Embryonic facial prominence (tissue), 1 donor: ENCODE data around the gene PUS3.

Experiments used
- DNase-seq: peaks from one replicate; pipeline ENCODE4 v3.0.0-alpha.2; 2016; ENCODE audit errors: extremely low spot score

Gene PUS3

GRCh38 chr11:125902927-125903710 lies at the start of gene PUS3:
TSS of gene PUS3 (minus strand) at chr11:125903206. CDS start at chr11:125896284, 6,922 bp downstream.
- peak; percentile 86 for DNase-seq

DNA sequence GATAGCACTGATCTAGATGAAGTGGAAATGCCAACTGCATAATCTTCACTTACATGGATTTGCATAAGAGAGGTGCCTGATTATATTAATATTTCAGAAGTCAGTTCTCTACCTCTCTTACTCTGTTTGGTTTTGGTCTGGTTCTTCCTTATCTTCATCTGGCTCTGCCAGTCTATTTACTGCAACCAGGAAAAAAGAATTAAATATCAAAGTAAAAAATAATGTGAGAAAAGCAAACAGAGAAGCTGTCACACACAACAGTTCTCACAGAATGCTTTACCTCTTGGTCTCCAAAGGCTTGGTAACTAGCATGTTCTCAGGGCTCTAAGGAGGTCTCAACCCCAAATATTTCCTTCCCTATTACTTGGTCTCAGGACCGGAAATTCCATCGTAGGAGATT lies 49.6 kb upstream of the PUS3 start:
- no peak for DNase-seq

DNA sequence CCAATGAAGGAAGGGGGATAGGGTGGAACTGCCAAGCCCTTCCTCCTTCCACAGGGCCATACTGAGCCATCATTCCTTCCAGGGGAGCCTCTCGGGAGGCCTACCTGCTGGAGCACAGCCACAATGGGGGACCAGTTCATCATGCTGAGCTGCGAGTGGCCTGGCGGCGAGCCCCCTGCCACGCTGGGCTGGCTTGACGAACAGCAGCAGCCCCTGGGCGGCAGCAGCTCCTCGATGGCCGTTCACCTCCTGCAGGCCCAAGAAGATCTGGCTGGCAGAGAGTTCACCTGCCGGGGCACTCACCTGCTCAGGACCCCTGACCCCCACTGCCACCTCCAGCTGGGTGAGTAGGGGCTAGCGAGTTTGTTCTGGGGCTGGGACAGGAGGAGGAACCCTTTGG lies 48.7 kb upstream of the PUS3 start:
- no peak for DNase-seq

DNA sequence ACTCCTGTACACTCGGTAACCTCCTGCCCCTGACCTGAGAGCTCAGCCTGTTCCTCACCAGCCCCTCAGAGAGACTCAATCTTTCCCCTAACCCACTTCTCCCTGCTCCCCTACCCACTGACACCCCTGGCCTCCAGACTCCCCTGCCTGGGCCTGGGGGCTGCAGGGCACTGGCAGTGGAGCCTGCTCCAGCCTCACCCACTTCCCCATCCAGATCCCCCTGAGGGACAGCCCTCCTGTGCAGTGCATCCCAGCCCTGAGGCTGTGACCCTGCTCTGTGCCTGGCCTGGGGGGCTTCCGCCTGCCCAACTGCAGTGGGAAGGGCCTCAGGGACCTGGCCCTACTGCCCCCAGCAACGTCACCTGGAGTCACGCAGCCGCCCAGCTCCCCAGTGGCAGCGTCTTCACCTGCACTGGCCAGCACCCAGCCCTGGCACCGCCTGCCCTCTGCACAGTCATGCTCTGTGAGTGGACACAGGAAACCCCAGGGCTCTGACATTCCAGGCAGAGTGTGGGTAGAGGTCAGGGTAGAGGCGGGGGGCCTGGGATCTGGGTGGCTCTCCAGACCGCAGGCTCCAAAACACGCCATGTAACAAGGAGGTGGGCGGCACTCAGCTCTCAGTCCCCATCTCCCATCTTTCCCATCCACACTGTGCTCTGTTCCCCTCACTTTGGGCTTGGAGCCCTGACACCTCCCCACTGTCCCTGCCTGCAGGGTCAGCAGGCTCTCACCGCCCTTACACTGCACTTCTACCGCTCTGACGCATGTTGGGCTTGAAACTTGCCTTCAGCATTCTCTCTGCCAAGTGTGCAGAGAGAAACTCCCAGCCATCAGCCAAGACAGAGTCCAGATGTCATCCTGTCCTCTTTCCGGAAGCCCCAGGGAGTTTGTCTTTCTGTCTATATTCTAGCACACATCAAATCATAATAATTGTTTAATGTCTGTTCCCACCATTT lies 48.0 kb upstream of the PUS3 start:
- no peak for DNase-seq

GRCh38 chr11:125950178-125950490 lies 47.1 kb upstream of the PUS3 start:
- DNase-seq = no peak

DNA sequence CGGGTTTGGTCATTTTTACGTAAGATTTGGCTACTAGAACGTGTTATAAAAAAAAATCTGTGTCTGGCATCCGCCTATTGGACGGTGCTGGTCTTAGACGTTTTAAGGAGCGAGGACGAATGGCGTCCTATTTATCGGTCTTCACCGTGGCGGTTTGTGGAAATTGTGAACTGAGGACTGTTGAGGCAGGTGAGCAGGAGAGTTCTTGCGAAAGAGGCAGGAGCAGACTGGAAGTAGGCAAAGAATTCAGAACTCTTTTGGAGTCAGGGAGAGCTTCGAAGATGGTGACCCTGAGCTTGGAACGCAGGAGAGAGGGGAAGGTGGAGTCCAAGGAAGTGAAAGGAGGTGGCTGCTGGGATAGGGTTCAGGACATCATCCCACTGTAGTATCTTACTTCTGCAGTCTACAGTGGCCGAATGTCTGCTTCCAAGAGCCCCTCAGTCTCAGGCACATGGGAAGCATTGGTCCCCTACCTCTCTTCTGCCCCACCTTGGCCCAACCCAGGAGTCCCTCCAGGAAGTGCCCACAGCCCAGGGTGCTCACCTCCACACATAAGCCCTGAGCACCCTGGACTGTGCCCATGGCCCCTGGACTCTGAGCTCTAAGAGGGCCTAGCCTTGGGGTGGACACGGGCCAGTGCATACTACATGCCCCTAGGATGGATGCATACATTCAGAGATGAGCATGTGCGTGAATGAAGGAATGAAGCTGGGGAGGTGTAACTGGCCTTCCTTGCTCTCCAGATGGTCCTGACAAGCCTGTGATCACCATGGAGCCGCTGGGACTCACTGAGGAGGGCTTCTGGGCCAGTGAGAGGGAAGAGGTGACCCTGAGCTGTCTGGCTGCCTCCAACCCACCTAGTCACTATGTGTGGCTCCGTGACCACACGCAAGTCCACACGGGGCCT lies 46.5 kb upstream of the PUS3 start:
- no peak for DNase-seq

DNA sequence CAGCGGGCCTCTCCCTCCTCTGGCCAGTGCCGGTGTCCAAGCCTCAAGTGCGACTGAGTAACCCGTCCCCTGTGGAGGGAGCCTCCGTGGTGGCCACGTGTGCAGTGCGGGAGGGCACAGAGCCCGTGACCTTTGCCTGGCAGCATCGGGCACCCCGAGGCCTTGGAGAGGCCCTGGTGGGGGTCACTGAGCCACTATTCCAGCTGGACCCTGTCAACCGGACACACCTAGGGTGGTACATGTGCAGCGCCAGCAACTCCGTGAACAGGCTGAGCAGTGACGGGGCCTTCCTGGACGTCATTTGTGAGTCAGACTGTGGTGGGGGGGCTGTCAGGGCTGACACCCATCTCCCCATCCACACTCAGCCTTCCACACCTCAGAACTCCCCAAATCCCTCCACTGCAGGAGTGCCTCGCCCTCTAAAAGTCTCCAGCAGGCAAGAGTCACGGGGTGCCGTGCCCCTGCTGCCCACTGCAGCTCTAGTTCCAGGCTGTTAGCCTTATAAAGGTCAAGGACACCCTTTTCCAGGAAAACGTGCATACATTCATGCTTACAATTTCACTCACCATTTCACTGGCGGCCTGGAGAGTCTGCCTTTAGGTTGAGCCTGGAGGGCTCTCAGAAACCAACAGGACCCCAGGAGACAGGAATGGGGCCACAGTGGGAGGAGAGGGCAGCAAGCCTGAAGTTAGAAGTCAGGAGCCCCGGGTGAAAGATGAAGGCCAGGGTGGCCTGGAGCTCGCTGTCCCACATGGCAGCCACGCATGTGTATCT lies 45.5 kb upstream of the PUS3 start:
- DNase-seq = no peak

- no peak for DNase-seq
These were observed 44.6 kb upstream of the PUS3 start for GRCh38 chr11:125947419-125948277.

GRCh38 chr11:125946712-125947418 lies 43.9 kb upstream of the PUS3 start:
- no peak for DNase-seq

DNA sequence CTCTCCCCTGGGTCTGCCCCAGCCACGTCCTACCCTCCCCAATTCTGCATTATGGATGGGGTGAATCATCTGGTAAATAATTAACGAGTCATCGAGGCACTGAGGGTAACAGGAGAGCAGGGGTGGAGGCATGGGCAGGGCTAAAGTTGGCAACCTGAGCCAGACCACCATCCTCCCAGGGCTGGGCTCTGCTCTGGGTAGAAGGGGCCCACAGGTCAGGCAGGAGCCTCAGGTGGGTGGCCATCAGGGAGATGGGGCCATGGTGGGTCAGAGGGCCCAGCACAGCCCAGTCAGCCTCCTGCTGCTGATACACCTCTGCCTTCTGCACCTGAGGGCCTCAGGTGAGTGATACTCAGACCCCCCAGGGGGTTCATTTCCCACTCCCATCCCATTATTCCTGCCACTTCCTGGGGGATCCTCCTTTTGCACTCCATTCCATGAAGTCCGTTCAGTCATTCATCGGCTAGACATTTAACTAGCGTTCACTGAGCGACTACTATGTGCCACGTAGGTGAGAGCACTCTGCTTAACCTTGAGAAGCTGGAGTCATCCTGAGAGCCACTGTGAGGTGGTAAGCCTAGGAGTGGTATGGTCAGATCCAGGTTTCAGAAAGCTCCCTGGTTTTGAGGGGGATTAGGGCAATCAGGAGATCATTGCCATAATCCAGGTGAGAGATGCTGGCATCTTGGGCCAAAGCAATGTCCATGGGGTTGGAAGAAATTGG lies 43.0 kb upstream of the PUS3 start, which contains the start of gene VSIG10L2:
TSS of gene VSIG10L2 (plus strand) at position 248 of the 724 bp plus-strand sequence. CDS start at position 260, 12 bp downstream.
- DNase-seq = no peak

DNA sequence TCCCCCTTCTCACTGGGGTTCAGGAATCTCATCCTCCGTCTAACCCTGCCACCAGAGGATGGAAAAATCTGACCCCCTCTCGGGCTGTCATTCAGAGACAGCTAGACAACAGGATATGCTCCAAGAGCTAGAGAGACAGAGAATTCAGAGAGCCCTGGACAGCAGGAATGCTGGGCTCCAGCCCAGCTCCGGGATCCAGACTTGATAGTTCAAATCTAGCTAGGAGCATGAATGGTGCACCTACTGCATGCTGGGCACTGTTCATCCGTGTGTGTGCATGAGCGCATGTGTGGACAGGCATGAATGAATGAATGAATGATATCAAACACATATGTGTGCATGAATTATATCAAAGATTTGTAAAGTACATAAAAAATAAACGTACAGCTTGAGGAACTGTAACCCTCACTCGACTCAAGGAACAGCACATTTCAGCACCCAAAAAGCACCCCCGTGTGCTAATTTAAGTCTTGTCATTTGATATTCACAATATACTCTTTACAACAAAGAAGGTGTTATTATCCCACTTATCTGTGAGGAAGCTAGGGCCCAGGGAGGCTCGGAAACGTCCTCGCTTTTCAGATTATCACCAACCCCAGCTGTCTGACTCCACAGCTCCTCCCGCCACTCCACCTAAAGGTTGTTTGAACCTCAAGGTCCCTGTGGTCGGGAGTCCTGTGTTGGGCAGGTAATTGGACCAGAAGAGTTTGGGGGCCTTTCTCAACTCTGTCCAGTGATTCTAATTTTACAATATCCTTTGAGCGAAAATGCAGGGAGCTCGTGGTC lies 42.2 kb upstream of the PUS3 start:
- no peak for DNase-seq

DNA sequence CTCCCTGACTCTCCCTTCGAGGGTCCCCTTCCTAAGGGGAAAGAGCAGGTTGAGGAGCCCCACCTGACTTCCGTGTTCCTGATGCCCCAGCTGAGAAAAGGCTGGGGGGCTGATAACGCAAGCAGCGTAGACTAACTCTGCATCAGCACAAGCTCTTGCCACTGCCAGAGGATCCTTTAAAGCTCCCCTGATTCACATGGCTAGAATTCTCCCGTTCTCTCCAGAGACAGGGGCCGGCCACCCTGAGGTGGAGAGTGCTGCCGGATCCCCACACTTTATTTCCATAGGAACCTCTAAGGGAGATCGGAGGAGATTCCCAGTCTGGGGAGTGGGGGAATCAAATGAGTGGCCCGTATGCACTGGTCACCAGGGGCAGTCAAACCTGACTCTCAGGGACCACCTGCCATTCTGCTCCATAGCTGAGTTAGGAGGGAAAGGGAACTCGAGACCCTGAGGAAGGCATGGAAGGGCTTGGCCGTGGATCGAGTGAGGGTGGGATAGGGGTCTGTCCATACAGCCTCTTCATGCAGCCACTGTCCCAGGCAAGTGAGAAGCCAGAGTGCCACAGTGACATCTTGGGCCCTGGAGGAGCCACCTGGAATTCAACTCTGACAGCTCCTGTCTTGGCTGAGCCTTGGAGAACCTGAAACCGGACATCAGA lies 41.5 kb upstream of the PUS3 start:
- DNase-seq = no peak

DNA sequence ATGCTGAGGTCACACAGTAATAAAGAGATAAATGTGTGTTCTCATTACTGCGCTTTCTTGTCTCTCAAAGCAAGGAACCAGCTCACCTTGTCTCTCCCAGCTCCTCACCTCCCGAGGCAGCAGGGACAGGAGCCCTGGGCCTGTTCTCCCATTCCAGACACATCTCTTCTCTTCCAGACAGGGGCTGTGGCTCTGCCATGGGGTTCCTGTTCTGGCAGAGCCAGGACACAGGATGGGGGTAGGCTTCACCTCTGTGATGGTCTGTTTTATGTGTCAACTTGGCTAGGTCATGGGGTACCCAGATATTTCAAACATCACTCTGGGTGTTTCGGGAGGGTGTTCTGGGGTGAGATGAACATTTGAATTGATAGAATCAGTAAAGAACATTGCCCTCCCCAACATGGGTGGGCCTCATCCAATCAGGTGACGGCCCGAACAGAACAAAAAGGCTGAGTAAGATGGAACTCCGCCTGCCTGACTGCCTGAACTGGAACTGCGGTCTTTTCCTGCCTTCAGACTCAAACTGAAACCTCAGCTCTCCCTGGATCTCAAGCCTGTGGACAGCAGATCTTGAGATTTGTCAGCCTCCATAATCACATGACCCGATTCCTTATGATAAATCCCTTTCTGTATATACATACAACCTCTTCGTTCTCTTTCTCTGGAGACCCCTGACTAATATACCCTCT lies 40.8 kb upstream of the PUS3 start:
- no peak for DNase-seq

- no peak for DNase-seq
These were observed 39.9 kb upstream of the PUS3 start for GRCh38 chr11:125942771-125943428.

GRCh38 chr11:125941619-125942611 lies 38.9 kb upstream of the PUS3 start:
- no peak for DNase-seq
